GM18909 (cell line): ENCODE data around the gene CADPS2.
"Not testable (repeated sequence)": the region's sequence is repeated elsewhere in the genome, so short reads cannot be mapped to it uniquely, and the experiment has no call there.

Experiments
- ATAC-seq: cut with Tn5 transposase; IDR thresholded peaks from one replicate; pipeline ENCODE4 v1.9.1; 2021; ENCODE audit warnings: mild to moderate bottlenecking; ENCODE audit not compliant: unreplicated experiment, poor library complexity

The CADPS2 gene

DNA sequence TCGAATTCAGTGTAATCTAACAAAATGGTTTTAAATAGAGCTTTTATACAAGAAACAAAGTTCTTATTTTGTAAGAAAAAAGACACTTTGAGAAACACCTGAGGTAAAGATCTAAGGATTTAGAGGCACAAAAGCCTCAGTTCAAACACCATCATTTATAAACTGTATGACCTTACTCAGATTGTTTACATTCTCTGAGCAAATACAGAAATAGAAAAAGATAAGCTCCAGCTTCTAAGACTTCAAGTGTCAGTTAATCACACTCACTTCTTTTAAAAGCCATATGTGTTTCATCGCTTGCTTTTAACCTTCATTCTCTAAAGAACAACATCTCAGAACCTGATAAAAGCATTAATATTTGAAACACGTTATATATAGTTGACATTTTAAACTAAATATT, 27.9 kb downstream of the CADPS2 start:
- no peak for ATAC-seq

GRCh38 chr7:122850528-122850927, 35.7 kb downstream of the CADPS2 start:
- no peak for ATAC-seq

DNA sequence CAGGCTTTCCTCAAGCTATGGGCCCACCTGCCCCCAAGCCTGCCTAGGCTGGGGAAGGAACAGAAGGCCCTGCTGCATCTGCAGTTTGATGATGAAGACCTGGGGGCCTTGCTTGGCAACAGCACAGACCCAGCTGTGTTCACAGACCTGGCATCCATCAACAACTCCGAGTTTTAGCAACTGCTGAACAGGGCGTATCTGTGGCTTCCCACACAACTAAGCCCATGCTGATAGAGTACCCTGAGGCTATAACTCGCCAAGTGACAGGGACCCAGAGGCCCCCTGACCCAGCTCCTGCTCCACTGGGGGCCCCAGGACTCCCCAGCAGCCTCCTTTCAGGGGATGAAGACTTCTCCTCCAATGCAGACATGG, 36.3 kb downstream of the CADPS2 start:
- no peak for ATAC-seq

DNA sequence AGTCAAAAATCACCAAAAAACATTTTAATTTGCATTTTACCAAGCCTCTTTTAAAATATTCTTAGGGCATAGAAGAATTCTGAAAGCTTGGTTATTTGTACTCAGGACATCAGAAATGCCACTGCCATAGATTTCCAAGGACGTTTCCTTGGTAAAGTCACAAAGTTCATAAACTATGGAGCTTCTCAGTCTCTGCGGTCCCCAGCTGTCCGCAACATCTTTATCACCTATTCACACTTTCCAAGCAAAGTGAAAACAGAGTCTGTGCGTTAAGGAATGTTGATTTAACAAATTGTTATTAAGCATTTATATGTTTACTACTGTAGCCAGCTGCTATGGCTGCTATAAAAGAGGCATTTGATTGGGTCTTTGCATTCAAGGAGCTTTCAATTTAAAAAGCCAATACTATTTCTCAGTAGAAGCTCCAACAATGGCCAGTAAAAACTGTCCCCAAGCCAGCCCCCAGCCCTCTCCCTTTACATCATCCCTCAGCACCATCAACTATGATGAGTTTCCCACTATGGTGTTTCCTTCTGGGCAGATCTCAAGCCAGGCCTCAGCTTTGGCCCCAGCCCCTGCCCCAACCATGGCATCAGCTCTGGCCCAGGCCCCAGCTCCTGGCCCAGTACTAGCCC, 36.8 kb downstream of the CADPS2 start:
- ATAC-seq: no peak

- no peak for ATAC-seq
Measured at GRCh38 chr7:122847871-122848473, 38.3 kb downstream of the CADPS2 start.

DNA sequence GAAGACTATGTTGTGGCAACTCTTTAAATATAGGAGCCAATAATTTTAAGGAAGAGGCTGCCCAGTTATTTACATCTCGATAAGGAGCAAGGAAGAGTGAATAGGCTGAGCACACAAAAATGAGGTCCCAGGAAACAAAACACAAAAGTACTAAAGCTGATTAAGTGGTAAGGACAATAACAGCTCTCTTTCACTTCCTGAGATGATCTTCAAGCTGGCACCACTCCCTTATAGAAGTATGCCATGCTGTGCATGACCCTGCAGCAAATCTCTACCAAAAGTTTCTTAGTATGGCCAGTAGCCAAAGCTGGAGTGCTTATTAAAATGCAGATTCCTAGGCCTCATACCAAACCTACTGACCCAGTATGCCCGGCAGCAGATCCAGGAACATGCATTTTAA, 39.7 kb downstream of the CADPS2 start:
- ATAC-seq: no peak

DNA sequence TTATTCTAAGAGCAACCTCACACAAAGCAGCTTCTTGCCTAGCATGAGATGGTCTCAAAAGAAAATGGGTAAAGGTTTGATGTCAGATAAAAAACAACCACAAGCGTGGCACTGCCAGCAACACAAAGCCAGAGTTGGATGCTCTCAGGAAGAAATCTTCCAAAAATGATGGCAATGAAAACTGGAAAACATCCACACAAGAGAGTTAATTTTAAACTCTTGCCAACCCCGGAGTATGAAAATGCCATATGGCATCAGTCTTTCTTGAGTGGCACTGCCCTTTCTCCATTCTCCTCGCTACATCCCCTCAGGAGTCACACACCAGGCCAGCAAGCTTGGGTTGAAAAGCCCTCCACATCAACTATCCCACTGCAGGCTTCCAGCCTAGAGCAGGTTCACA, 41.0 kb downstream of the CADPS2 start:
- no peak for ATAC-seq

- ATAC-seq: no peak
Measured at GRCh38 chr7:122844191-122844988, 41.9 kb downstream of the CADPS2 start.

DNA sequence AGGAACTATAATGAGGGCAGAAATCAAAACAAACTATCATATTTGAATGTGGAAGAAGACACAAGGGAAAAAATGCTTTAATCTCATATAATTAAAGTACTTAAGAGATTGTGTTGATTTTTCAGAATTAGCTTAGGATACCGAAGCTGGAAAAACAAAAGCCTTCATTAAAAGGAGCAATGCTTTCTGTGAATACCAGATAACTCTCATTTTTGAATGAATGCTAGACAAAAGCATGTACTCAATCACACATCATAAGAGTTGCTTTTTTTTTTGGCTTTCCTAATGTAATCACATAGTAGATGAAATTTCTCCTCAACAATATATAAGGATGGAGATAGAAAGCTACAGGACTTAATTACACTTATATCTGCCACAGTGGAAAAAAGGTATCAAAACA, 43.3 kb downstream of the CADPS2 start:
- no peak for ATAC-seq

DNA sequence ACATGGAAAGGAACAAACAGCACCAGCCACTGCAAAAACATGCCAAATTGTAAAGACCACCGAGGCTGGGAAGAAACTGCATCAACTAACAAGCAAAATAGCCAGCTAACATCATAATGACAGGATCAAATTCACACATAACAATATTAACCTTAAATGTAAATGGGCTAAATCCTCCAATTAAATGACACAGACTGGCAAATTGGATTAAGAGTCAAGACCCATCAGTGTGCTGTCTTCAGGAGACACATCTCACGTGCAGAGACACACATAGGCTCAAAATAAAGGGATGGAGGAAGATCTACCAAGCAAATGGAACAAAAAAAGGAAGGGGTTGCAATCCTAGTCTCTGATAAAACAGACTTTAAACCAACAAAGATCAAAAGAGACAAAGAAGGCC, 50.0 kb downstream of the CADPS2 start:
- ATAC-seq: not testable (repeated sequence)

DNA sequence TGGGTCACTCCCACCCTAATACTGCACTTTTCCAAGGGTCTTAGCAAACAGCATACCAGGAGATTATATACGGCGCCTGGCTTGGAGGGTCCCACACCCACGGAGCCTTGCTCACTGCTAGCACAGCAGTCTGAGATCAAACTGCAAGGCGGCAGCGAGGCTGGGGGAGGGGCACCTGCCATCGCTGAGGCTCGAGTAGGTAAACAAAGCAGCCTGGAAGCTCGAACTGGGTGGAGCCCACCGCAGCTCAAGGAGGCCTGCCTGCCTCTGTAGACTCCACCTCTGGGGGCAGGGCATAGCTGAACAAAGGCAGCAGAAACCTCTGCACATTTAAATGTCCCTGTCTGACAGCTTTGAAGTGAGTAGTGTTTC, 51.7 kb downstream of the CADPS2 start:
- ATAC-seq: not testable (repeated sequence)

DNA sequence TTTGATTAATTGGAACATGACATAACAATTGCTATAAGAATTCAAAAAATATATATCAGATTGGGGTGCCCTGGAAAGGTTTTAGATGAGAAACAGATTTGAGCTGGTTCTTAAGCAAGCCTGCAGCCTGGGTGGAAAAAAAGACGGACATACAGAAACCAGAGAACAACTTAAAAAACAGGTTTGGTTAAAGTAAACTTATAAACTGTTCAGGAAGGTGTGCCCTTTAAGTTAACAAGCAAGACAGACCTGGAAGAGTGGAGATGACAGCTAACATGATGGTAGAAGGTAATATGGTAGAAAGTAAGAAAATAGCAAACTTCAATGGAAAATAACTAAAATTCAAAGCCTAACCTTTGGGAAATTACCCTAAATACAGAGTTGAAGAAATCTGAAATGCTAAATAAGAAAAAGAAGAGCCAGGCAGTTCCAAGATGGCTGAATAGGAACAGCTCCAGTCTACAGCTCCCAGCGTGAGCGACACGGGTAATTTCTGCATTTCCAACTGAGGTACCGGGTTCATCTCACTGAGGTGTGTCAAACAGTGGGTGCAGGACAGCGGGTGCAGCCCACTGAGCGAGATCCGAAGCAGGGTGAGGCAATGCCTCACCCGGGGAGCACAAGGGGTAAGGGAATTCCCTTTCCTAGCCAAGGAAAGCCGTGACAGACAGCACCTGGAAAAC, 52.2 kb downstream of the CADPS2 start:
- no peak for ATAC-seq

DNA sequence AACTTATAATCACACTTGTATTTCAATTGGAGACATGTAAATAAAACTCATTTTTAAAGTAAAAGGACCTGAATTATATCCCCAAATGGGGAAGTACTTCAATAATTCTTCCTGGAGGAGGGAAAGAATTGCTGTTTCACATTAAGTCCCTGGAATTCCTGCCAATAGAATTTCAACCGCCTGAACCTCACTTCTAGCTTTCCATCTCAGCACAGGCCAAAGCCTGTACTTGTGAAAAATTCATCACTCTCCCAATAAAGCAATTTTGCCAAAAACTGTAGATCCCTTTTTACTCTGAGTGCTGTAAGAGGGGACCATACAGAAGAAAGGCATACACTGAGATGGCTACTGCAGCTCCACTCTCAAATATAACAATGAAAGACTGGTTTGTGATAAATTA, 54.8 kb downstream of the CADPS2 start:
- no peak for ATAC-seq

GRCh38 chr7:122829962-122830361, 56.3 kb downstream of the CADPS2 start:
- ATAC-seq: no peak

- no peak for ATAC-seq
Measured at GRCh38 chr7:122827763-122828162, 58.5 kb downstream of the CADPS2 start.

- no peak for ATAC-seq
Measured at GRCh38 chr7:122813845-122814244, 72.4 kb downstream of the CADPS2 start.

GRCh38 chr7:122803851-122804250, 82.4 kb downstream of the CADPS2 start:
- ATAC-seq: no peak

DNA sequence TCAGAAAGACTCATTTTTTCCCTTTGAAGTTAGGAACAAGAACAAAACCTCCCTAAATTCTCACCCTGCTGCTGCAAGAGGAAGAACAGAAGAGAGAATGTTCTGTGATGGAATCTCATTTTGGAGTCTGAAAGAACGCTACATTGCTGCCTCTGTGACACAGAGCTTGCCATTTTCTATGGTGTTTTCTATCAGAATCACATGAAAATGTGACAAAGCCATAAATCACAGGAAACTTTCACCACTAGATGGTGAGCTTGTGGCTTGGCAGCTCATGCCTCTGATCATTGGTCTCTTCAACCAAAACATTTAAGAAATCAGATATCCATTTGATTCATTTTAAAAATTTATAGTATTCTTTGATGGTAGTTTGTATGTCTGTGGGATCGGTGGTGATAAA, 82.9 kb downstream of the CADPS2 start:
- ATAC-seq: no peak

GRCh38 chr7:122802301-122802751, 83.9 kb downstream of the CADPS2 start:
- no peak for ATAC-seq

GRCh38 chr7:122791959-122792545, 94.2 kb downstream of the CADPS2 start:
- ATAC-seq: no peak

DNA sequence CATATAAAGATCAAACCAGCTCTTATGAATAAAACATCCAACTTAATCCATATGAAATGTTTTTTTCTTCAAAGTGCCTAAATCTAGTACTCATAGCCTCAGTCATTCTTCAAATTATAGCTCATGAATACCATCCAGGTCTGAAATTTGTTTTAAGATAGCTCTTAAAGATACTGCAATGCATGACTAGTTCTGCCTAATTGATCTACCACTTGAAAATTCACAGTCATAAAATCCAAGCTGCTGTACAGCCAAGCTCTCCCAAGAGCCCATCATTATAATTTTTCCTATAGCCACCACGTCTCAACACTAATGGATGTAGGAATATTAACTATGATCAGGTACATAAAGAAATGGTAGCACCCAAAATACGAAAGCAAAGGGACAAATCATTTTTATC, 95.7 kb downstream of the CADPS2 start:
- no peak for ATAC-seq
